GM12865 (cell line): ENCODE measurements around the gene PNMA8A.

Experiments
- DNase-seq: peaks from one replicate; pipeline ENCODE4 v3.0.0; 2010; ENCODE audit warnings: low read depth
- H3K4me3 ChIP-seq: 2 replicates; pipeline ENCODE4 v1.5.1; 2011; ENCODE audit warnings: mild to moderate bottlenecking, low read depth, low read length, control low read depth
- CTCF ChIP-seq: IDR thresholded peaks from 2 replicates; pipeline ENCODE4 v1.5.1; 2011; ENCODE audit warnings: low read length, control low read depth, low read depth, inconsistent platforms; ENCODE audit not compliant: insufficient read depth; ENCODE audit errors: missing control alignments

The PNMA8A gene

GRCh38 chr19:46513461-46514236, 42.3 kb upstream of the PNMA8A start:
- peak; percentile 81 for DNase-seq
- TF ChIP-seq CTCF: peak; percentile 97
- H3K4me3 ChIP-seq: no peak overlapping the region

- no peak for TF ChIP-seq CTCF
- DNase-seq: no peak
- no peak overlapping the region for H3K4me3 ChIP-seq
These were observed 39.9 kb upstream of the PNMA8A start for GRCh38 chr19:46511237-46511636.

- no peak for DNase-seq
- TF ChIP-seq CTCF: no peak
- H3K4me3 ChIP-seq: no peak overlapping the region
These were observed 36.8 kb upstream of the PNMA8A start for GRCh38 chr19:46508206-46508605.

DNA sequence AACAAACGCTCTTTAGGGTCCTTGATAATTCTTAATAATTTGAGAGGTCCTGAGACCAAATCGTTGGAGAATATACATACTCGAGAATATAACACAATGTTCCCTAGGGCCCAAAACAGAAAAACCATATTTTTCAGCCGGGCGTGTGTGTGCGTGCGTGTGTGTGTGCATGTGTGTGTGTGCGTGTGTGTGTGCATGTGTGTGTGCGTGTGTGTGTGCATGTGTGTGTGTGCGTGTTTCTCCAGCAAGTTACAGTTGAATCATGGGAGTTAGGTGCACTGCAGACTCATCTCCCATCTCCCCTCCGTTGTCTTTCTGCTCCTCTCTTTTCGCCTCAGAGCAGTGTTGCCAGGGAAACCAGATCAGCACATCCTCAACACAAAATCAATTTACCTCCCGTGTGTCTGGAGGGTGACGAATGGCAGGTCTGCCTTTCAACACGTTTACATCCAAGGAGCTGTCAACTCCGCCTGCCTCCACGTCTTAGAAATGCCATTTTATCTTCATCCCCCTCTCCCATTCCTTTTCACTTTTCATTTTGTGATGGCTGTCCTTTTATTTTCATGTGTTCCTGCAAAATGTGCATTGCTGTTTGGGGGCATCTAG, 32.6 kb upstream of the PNMA8A start:
- DNase-seq: no peak
- H3K4me3 ChIP-seq: no peak overlapping the region
- TF ChIP-seq CTCF: no peak

DNA sequence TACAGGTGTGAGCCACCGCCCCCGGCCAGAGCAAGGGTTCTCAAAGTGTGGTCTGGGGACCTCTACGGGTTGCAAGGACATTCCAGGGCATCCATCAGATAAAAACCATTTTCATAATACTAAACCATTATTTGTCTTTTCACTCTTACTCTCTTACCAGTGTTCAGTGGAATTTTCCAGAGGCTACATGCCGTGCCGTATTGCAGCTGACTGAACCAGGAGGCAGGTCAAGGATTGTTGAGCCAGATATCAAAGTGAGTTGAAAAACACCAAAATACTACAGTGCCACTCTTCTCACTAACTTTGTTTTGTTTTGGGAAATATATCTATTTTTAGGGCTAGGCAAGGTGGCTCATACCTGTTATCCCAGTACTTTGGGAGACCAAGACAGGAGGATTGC, 31.5 kb upstream of the PNMA8A start:
- DNase-seq: no peak
- no peak for TF ChIP-seq CTCF
- H3K4me3 ChIP-seq: no peak overlapping the region

DNA sequence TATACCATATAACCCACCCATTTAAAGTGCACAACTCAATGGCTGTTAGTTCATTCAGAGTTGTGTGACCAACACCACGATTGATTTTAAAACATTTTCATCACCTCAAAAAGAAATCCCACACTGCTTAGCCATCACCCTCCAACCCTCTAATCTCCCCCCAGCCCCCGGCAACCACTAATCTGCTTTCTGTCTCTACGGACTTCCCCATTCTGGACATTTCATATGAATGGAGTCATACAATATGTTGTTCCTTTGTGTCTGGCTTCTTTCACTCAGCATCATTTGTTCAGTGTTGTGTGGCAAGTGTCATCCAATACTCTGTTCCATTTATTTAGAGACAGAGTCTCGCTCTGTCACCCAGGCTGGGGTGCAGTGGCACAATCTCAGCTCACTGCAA, 28.3 kb upstream of the PNMA8A start:
- DNase-seq: no peak
- H3K4me3 ChIP-seq: no peak overlapping the region

More for the DNA sequence above, 28.3 kb upstream of the PNMA8A start:
- TF ChIP-seq CTCF: no peak
